Fibroblast of pulmonary artery (primary cell): ENCODE results near the gene CAMTA1.

Experiments
- DNase-seq: peaks from one replicate; pipeline ENCODE4 v3.0.0-alpha.2; 2010; ENCODE audit warnings: low read depth
- H3K4me3 ChIP-seq: replicated peaks from 2 replicates; pipeline ENCODE4 v1.5.1; 2011; ENCODE audit warnings: low read depth, mild to moderate bottlenecking, control low read depth, low read length, moderate library complexity
- TF ChIP-seq, protein P1 (sequence below): IDR thresholded peaks from 2 replicates; pipeline ENCODE4 v1.5.1; 2011; ENCODE audit warnings: mild to moderate bottlenecking, control low read depth, low read length, inconsistent platforms; ENCODE audit errors: missing control alignments

CAMTA1 gene

DNA sequence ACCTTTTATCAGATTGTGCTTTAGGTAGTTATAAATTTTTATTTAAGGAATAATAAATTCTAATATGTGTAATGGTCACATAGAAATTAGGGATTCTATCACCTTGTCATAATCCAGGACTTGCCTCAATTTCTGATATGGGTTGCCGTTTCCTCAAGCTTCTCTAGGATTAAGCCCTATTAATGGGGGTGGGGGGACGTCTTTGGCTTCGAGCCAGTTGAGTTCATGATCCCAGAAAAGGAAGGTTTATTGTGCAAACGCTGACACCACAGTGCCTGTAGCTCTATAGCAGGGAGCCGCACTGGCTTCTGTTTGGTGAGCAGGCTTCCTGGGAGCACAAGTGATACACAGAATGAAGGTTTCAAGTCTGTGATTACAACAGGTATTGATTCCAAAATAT lies 963.9 kb downstream of the CAMTA1 start:
- H3K4me3 ChIP-seq: no peak overlapping the region
- TF ChIP-seq, protein P1, sequence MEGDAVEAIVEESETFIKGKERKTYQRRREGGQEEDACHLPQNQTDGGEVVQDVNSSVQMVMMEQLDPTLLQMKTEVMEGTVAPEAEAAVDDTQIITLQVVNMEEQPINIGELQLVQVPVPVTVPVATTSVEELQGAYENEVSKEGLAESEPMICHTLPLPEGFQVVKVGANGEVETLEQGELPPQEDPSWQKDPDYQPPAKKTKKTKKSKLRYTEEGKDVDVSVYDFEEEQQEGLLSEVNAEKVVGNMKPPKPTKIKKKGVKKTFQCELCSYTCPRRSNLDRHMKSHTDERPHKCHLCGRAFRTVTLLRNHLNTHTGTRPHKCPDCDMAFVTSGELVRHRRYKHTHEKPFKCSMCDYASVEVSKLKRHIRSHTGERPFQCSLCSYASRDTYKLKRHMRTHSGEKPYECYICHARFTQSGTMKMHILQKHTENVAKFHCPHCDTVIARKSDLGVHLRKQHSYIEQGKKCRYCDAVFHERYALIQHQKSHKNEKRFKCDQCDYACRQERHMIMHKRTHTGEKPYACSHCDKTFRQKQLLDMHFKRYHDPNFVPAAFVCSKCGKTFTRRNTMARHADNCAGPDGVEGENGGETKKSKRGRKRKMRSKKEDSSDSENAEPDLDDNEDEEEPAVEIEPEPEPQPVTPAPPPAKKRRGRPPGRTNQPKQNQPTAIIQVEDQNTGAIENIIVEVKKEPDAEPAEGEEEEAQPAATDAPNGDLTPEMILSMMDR: no peak
- DNase-seq: no peak

DNA sequence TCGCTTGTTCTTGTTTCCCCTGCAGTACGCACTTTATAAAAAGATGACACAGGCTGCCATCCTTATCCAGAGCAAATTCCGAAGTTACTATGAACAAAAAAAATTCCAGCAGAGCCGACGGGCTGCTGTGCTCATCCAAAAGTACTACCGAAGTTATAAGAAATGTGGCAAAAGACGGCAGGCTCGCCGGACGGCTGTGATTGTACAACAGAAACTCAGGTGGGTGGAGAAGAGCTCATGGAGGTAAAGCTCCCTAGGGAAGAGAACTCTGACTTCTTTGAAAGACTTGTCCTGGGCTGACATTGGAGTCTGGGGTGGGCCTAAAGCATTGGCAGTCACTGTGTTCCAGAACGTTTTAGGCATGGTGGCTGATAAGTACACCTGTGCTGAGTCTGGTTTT lies 965.9 kb downstream of the CAMTA1 start:
- no peak overlapping the region for H3K4me3 ChIP-seq
- no peak for DNase-seq
- TF ChIP-seq, protein P1: no peak

DNA sequence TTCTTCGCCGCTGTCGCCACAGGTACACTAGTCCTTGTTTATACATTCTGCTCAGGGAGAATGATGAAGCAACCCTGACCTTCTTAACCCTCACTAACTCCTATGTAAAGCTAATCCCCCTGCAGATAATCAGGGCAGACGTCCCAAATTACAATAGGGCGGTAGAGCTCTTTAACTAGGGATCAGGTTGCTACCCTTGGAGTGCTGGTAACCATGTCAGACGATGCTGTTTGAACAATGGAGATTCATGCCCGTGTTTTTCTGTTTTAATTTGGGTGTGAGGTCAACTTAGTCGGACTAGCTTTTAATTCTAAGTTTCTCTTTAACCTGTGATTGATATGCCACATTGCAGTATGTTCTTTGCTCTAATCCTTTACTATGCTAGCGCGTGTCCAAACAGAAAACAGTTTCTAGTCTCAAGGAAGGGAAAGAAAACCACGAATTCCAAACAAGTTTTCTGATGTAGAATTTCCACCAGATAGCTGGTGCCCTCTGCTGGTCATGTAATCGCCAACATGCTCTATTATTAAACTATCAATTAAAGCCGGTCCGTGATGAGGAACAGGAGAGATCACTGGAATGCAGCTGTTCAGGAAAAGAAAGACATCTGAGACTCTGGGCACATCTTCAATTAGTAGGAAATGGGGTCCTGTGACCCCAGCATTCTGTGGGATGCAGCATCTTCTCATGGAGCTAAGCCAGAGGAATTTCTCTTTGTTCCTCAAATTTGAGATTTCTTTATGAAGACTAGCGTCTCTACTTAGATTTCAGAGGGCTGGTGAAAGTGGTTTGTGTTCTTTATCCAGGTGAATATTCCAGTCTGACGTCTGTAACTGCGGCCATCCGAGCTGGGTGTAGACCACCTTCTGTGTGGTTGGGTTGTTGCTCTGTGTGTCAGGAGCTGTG lies 967.5 kb downstream of the CAMTA1 start:
- peak overlapping the region; percentile 38 for H3K4me3 ChIP-seq
- DNase-seq: peak; percentile 82
- TF ChIP-seq, protein P1: peak; percentile 78

DNA sequence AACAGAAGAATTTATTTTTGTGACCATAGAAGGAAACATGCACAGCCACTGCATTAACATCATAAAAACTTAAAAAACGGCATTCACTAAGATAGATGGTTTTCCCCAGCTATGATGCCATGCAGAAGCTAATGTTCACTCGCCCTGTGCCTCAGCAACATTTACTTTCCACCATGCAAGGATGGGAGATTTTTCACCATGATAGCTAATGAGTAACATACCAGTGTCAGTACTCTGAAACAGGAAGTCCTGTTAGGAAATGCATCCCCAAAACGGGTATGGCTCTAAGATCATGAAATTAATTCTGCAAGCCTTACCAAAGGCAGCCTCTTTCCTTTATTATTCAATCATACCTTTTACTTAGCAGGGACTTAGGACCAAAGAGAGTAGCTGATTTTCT lies 968.4 kb downstream of the CAMTA1 start:
- TF ChIP-seq, protein P1: no peak
- DNase-seq: no peak
- no peak overlapping the region for H3K4me3 ChIP-seq

DNA sequence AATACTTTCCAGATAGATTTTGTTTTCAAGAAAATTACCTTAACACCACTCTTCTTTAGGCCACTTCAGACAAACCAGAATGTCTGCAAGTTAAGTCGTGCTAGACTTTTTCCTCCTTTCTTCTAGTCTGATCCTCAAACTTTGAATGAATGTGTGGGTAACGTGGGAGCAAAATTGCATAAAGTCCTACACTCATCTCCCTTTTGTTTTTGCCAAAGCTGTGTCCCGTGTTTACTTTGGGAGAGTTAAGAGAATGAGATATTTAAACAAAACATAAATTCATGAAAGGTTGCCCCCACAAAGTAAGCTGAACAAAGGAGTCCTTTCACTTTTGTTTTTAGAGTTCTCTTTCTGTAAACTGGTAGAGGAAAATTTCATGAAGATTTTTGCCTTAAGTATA lies 969.0 kb downstream of the CAMTA1 start:
- H3K4me3 ChIP-seq: no peak overlapping the region
- no peak for DNase-seq
- TF ChIP-seq, protein P1: no peak

DNA sequence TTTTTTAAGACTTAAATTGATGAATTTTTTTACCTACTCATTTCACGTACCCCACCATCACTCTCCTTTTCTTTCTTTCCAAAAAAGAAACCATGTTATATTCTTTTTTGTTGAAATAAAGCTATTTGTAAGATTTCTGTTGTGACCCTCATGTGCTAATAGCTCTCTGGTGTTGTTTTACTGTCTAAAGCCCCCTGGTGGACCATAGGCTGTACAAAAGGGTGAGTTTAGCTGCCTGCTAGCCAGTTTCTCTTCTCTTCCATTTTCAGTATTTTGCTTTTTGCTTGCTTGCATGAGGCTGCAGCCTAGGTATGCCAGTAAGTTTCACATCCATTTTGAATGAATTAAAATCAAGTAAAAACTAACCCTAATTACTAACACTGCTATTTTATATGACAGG lies 970.2 kb downstream of the CAMTA1 start:
- TF ChIP-seq, protein P1: peak; percentile 47
- no peak overlapping the region for H3K4me3 ChIP-seq
- peak; percentile 23 for DNase-seq

DNA sequence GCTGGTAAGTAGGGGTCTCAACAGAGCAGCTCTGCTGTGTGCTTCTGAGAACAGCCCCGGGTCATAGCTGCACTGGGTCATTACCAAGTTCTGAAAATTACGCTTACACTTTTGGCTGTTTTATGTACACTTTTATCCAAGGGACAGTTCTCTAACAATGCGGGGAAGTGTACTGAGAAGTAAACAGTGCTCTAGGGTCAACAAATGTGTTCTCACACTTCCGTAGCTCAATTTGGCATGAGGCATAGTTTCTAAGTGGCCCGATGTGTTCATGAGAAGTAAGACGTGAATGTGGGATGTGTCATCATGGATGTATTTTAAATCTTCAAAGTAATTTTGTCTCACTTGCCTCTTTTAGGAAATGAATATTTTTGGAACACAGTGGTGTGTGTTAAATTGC lies 975.0 kb downstream of the CAMTA1 start:
- no peak for DNase-seq
- no peak overlapping the region for H3K4me3 ChIP-seq
- TF ChIP-seq, protein P1: no peak
